Stromal cell of bone marrow (primary cell): ENCODE data around the gene ADGRL2.

Source experiments
- DNase-seq: peaks from one replicate; pipeline ENCODE4 v3.0.0-alpha.2; 2012; ENCODE audit warnings: low read depth

The ADGRL2 gene

GRCh38 chr1:81982523-81982922 is 181.8 kb downstream of the ADGRL2 start:
- no peak for DNase-seq

GRCh38 chr1:81989524-81989923 is 188.8 kb downstream of the ADGRL2 start:
- no peak for DNase-seq

GRCh38 chr1:81990241-81990640 is 189.5 kb downstream of the ADGRL2 start:
- DNase-seq: no peak

- DNase-seq: no peak
Measured at GRCh38 chr1:81998165-81998564, 197.4 kb downstream of the ADGRL2 start.

GRCh38 chr1:81999364-81999763 is 198.6 kb downstream of the ADGRL2 start:
- DNase-seq: no peak

GRCh38 chr1:82000221-82000620 is 199.5 kb downstream of the ADGRL2 start:
- no peak for DNase-seq

GRCh38 chr1:82001345-82001744 is 200.6 kb downstream of the ADGRL2 start:
- DNase-seq: no peak

- DNase-seq: no peak
Measured at GRCh38 chr1:82007804-82008203, 207.1 kb downstream of the ADGRL2 start.

- no peak for DNase-seq
Measured at GRCh38 chr1:82013702-82014101, 213.0 kb downstream of the ADGRL2 start.

GRCh38 chr1:82015444-82015843 is 214.7 kb downstream of the ADGRL2 start:
- no peak for DNase-seq

- no peak for DNase-seq
Measured at GRCh38 chr1:82018319-82018718, 217.6 kb downstream of the ADGRL2 start.

- no peak for DNase-seq
Measured at GRCh38 chr1:82019508-82019907, 218.8 kb downstream of the ADGRL2 start.

- no peak for DNase-seq
Measured at GRCh38 chr1:82030830-82031229, 230.1 kb downstream of the ADGRL2 start.

- no peak for DNase-seq
Measured at GRCh38 chr1:82032068-82032467, 231.3 kb downstream of the ADGRL2 start.

- no peak for DNase-seq
Measured at GRCh38 chr1:82034812-82035211, 234.1 kb downstream of the ADGRL2 start.
